HepG2 (cell line): ENCODE results near the gene LMAN2L. TPM values are rescaled to one million over a fixed set of nuclear protein-coding genes. Genes with fewer than 3 reads are reported as not detected.

Experiments used
- ATM ChIP-seq: fragments of 450-650 bp; IDR thresholded peaks from 2 replicates; pipeline ENCODE4 v1.7.1; 2017; ENCODE audit warnings: mild to moderate bottlenecking, borderline replicate concordance
- EZH2 ChIP-seq: conservative IDR thresholded peaks from 2 replicates; pipeline ENCODE4 v1.6.1; 2012; ENCODE audit warnings: mild to moderate bottlenecking, low read depth, low read length, moderate library complexity
- HHEX ChIP-seq: IDR thresholded peaks from 2 replicates; pipeline ENCODE4 v1.6.1; 2016; ENCODE audit warnings: control low read depth
- HNF4A ChIP-seq: sonication (generic); formaldehyde crosslinking; IDR thresholded peaks from 2 replicates; pipeline ENCODE4 v1.4.0; 2020; ENCODE audit warnings: missing genetic modification reagents
- KDM2A ChIP-seq: sonication (generic); formaldehyde crosslinking; IDR thresholded peaks from 2 replicates; pipeline ENCODE4 v1.4.0; 2020; ENCODE audit warnings: low read depth, missing genetic modification reagents, borderline replicate concordance
- NFAT5 ChIP-seq: sonication (generic); formaldehyde crosslinking; IDR thresholded peaks from 2 replicates; pipeline ENCODE4 v1.4.0; 2020; ENCODE audit warnings: missing genetic modification reagents
- NFKB2 ChIP-seq: sonication (generic); formaldehyde crosslinking; IDR thresholded peaks from 2 replicates; pipeline ENCODE4 v1.4.0; 2020; ENCODE audit warnings: missing genetic modification reagents, borderline replicate concordance
- PAX8 ChIP-seq: sonication (generic); formaldehyde crosslinking; IDR thresholded peaks from 2 replicates; pipeline ENCODE4 v1.8.0; 2022; ENCODE audit warnings: mild to moderate bottlenecking, missing genetic modification reagents, borderline replicate concordance
- RXRA ChIP-seq: sonication (generic); formaldehyde crosslinking; IDR thresholded peaks from 2 replicates; pipeline ENCODE4 v1.5.1; 2020; ENCODE audit warnings: missing genetic modification reagents
- STAT6 ChIP-seq: sonication (generic); formaldehyde crosslinking; IDR thresholded peaks from 2 replicates; pipeline ENCODE4 v1.4.0; 2020; ENCODE audit warnings: missing genetic modification reagents, mild to moderate bottlenecking, borderline replicate concordance
- ZNF17 ChIP-seq: sonication (generic); formaldehyde crosslinking; IDR thresholded peaks from 2 replicates; pipeline ENCODE4 v1.5.0; 2020; ENCODE audit warnings: mild to moderate bottlenecking, missing genetic modification reagents
- ZNF232 ChIP-seq: sonication (generic); formaldehyde crosslinking; IDR thresholded peaks from 2 replicates; pipeline ENCODE4 v1.4.0; 2020; ENCODE audit warnings: missing genetic modification reagents, borderline replicate concordance
- ZNF326 ChIP-seq: sonication (generic); formaldehyde crosslinking; IDR thresholded peaks from 2 replicates; pipeline ENCODE4 v1.4.0; 2020; ENCODE audit warnings: missing genetic modification reagents, borderline replicate concordance
- ZNF350 ChIP-seq: sonication (generic); formaldehyde crosslinking; IDR thresholded peaks from 2 replicates; pipeline ENCODE4 v1.4.0; 2020; ENCODE audit warnings: mild to moderate bottlenecking, low read depth, missing genetic modification reagents, borderline replicate concordance
- ZNF512 ChIP-seq: sonication (generic); formaldehyde crosslinking; IDR thresholded peaks from 2 replicates; pipeline ENCODE4 v1.4.0; 2020; ENCODE audit warnings: mild to moderate bottlenecking, missing genetic modification reagents
- ZNF615 ChIP-seq: sonication (generic); formaldehyde crosslinking; IDR thresholded peaks from 2 replicates; pipeline ENCODE4 v1.5.0; 2020; ENCODE audit warnings: mild to moderate bottlenecking, missing genetic modification reagents, borderline replicate concordance
- ZNF777 ChIP-seq: sonication (generic); formaldehyde crosslinking; IDR thresholded peaks from 2 replicates; pipeline ENCODE4 v1.4.0; 2020; ENCODE audit warnings: missing genetic modification reagents
- ZNF850 ChIP-seq: sonication (generic); formaldehyde crosslinking; conservative IDR thresholded peaks from 2 replicates; pipeline ENCODE4 v1.9.0; 2021; ENCODE audit warnings: mild to moderate bottlenecking, missing genetic modification reagents
- ZSCAN21 ChIP-seq: sonication (generic); formaldehyde crosslinking; IDR thresholded peaks from 2 replicates; pipeline ENCODE4 v1.8.0; 2022; ENCODE audit warnings: mild to moderate bottlenecking, missing genetic modification reagents, moderate library complexity, borderline replicate concordance
- polyA plus RNA-seq, 8 experiments: library from polyadenylated mRNA; depleted of rRNA in 3 of 8; stranded (reverse) in 7 of 8; unstranded in 1 of 8; fragments of >200 nt; fragmentation: Illumina TruSeq in 4 of 8; extraction: Trizol in 4 of 8; gene quantifications; 2 replicates each; pipeline versions ENCODE4 v1.2.1 to v1.2.3, GENCODE V29; 2011 to 2016; ENCODE audit warnings: low read depth in 4 of 8, missing spikeins in 1 of 8, mixed read lengths in 1 of 8; ENCODE audit not compliant: insufficient read depth in 1 of 8
- total RNA-seq, 5 experiments: library from RNA; depleted of rRNA; stranded (reverse); fragments of >200 nt; fragmentation: Illumina TruSeq; extraction: Trizol; gene quantifications; 2 replicates each; pipeline ENCODE4 v1.2.3, GENCODE V29; 2016; ENCODE audit warnings: low read depth in 1 of 5

LMAN2L gene
- total and polyA plus RNA-seq, 2 of the 13 experiments (the other 11 are each of a cell fraction or from before 2014, with no cell fraction given), result 39.1 to 57.9 TPM

- TF ChIP-seq ZSCAN21 (CRISPR knock-in tag) (no peak), HNF4A (CRISPR knock-in tag) (no peak; the same call in 1 of the 2 replicates), NFAT5 (CRISPR knock-in tag) (0 out of 2 replicates have a peak, but pooled peaks have one; percentile 63), ZNF232 (CRISPR knock-in tag) (0 out of 2 replicates have a peak, but pooled peaks have one; percentile 4), ZNF512 (no peak), STAT6 (CRISPR knock-in tag) (no peak), ZNF17 (CRISPR knock-in tag) (no peak), HHEX (CRISPR knock-in tag) (no peak), ATM (no peak), KDM2A (peak; percentile 28; the same call in 1 of the 2 replicates), RXRA (CRISPR knock-in tag) (no peak), NFKB2 (peak; percentile 27; the same call in 1 of the 2 replicates), PAX8 (CRISPR knock-in tag) (no peak), EZH2 (no peak), ZNF326 (CRISPR knock-in tag) (no peak), ZNF777 (no peak), ZNF350 (no peak), ZNF850 (no peak), ZNF615 (CRISPR knock-in tag) (0 out of 2 replicates have a peak, but pooled peaks have one; percentile 51)
These were observed 20.4 kb upstream of the LMAN2L start, which contains the start of gene CNNM4 (continued) for GRCh38 chr2:96760036-96760985.
